Skeletal muscle cell (primary cell): ENCODE measurements around the gene CAGE1.

Experiments used
- DNase-seq: peaks from one replicate; pipeline ENCODE4 v3.0.0-alpha.2; 2010; ENCODE audit warnings: low read depth
- H3K4me3 ChIP-seq: 2 replicates; pipeline ENCODE4 v1.5.1; 2011; ENCODE audit warnings: low read depth, mild to moderate bottlenecking, control low read depth, low read length, moderate library complexity

Gene CAGE1

DNA sequence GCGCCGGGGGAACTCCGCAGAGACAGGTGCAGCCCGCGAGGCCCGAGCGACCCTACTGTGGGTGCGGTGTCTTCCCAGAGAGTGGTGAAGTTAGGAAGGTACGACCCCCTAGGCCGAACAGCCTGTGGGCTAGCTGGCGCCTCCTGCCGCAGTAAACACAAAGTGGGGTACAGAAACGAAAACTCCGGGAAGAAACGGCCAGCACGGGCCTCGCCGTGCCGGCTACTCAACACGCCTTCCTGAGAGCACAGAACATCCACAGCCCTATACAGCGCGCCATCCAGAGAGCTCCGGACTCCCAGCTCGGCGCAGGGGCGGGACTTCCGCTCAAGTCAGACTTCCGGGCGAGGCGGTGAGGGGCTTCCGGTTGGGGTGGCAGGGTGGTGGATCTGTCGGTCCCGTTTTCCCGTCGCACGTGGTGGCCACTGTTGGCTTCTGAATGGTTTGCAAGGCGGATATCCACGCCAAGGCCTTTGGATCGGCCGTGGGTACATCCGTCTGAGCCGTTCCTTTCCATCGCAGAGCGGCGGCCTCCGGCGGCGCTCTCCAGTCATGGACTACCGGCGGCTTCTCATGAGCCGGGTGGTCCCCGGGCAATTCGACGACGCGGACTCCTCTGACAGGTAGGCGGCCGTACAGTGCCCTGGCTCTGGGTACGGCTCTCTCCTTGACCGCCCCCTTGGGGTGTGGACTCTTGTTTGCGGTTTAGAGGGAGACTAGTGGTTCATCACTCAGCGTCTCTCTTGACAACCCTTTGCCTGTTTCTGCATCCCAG is at the start of gene CAGE1, which contains the start of gene RIOK1:
CAGE1 (minus strand) TSS at position 292 of the 775 bp plus-strand sequence. CDS start 2,569 bp downstream, outside the sequence.
RIOK1 (plus strand) TSS at position 358 of the 775 bp plus-strand sequence; CDS start at position 553, 195 bp downstream.
- peak within 1 kb of the TSS; percentile 87 for H3K4me3 ChIP-seq
- DNase-seq, result peak; percentile 81

DNA sequence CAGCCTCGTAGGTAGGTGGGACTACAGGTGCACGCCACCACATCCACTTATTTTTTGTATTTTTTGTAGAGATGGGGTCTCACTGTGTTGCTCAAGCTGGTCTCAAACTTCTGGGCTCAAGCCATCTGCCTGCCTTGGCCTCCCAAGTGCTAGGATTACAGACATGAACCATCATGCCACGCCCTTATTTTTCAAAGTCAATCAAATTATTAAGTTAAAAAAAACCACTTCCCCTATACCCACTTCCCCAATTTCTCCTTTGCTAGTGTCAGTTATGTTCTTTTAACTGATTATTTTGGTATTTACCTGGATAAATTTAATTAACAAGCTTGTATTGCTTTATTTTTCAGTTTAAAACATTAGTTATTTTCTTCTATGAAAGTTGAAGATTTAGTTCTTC is 49.7 kb upstream of the CAGE1 start:
- no peak overlapping the region for H3K4me3 ChIP-seq
- no peak for DNase-seq

DNA sequence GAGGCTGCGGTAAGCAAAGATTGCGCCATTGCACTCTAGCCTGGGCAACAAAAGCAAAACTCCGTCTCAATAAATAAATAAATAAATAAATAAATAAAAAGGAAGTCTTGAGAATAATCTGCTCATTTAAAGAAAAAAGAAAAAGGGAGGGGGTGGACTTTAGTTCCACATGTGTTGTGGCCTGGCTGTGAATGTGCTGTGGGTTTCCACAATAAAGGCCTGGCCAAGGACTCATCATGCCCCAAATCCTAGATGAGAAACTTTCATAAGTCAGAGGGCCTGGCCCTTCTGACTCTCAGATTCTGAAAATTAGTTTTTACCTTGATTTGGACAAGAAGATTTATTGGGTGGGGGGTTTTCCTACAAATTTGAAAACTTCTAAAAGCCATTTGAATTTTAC is 48.5 kb upstream of the CAGE1 start:
- DNase-seq, result no peak
- H3K4me3 ChIP-seq, result no peak overlapping the region

DNA sequence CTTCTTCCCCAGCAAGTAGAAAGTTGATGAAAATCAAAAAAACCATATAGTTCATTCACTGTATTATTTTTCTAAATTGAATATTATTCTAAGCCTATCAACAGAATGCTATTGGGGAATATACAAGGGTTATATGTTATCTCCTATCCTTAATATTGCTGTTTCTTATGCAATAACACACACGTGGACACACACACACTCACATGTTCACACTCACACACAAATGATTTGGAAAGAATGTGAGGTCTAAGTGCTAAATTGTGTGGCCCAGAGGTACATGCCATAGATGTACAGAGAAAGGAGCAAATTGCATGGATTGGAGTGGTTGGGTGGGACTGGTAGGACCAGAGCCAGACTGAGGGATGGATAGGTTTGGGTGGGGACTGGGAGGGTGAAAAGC is 45.1 kb upstream of the CAGE1 start:
- no peak for DNase-seq
- H3K4me3 ChIP-seq, result no peak overlapping the region

DNA sequence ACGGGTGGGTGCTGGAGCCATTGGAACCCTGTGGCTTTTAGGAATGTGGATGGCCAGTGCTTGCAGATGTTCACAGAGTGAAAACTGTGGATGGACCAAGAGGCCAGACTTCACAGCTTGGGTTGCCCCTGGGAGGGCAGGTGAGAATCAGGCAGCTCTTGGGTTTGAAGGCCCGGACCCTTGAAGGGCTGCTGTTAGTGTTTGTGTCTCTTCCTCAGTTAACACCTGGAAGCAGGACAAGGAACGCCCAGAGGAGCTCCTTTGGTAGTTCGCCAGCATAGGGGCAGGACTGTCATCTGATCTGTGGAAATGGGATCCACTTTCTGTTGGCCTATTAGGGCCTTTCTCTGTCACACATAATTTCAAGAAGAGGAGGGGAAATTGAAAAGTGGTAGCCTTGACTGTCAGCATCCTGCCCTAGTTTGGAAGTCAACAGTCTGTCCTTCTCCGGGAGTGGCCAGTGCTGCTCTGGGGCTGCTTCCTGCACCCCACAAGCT is 43.6 kb upstream of the CAGE1 start:
- no peak overlapping the region for H3K4me3 ChIP-seq
- no peak for DNase-seq

DNA sequence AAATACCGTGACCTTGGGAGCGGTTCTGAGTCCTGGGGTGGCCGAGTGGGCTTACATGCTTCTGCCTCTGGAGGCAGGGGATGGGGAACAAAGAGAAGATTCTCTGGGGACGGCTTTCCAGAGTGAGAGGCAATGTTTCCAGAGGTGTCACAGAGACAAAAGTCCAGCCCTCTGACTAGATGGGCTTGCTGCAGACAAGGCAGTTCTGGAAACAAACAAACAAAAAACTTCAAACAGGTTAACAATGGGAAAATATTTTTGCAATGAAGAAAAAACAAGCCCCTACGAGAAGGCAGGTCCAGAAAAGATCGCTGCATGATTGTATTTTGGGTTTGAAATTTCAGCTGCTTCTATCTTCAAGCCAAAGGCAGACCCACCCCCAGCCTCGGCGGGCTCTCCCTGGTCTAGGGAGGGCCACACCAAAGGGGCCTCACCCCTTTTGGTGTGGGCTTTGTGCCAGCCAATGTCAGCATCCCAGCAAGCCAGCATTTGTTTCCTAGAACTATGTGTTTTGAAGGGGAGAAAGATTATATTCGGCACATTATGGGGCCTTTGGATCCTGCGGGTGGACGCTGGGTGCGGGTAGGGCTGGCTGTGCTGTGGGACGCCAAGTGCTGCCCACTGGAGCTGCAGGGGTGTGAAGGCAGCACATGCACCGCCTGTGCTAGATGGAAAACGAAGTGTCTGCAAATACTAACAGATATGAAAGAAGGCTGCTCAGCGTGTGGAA is 43.0 kb upstream of the CAGE1 start:
- DNase-seq, result no peak
- H3K4me3 ChIP-seq, result no peak overlapping the region

DNA sequence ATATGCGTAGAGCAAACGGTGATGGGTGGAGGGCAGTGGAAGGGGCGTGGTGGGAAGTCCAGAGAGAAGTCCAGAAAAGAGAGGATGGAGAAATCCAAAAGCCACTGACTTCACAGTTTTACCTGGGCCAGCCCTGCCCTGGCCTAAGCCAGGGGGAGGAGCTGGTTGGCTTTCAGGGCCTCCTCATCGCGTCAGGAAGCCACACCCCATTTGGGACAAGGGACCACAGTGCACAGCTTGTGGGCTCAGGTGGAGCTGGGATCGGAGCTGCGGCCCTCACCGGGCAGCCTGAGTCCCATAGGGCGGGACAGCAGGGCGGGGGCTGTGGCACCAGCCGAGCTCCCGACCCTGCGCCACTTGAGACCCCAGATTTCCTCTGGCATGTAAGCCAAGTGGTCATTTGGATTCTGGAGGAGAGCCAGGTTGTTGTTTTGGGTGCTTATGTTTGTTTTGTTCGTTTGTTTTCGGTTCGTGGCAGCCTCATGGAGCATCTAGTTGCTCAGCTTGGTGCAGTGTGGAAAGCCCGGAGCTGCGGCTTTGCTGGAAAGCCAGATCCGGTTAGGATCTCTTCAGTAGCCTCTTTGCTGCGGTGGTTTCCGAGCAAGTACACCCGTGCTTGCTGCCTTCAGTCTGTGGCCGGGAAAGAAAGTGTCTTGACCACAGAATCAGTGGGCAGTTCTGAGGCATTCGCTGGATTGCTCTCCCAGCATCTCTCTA is 42.3 kb upstream of the CAGE1 start:
- peak overlapping the region; percentile 9 for H3K4me3 ChIP-seq
- no peak for DNase-seq

DNA sequence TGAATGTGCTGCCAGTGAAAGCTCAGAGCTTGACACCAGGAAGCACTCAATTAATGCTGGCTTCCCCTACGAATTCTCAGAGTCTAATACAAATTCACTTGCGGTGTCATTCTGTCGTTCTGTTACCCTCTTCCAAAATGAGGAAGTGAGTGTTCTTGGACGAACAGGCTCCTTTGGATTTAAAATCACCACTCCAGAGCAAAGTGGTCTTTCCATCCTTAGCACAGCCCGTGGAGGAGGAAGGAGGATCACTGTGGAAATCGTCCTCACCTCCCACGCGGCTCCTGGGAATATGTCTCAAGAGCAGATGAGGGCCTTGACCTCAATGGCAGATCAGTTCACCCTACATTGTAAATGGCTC is 41.8 kb upstream of the CAGE1 start:
- no peak for DNase-seq
- no peak overlapping the region for H3K4me3 ChIP-seq

DNA sequence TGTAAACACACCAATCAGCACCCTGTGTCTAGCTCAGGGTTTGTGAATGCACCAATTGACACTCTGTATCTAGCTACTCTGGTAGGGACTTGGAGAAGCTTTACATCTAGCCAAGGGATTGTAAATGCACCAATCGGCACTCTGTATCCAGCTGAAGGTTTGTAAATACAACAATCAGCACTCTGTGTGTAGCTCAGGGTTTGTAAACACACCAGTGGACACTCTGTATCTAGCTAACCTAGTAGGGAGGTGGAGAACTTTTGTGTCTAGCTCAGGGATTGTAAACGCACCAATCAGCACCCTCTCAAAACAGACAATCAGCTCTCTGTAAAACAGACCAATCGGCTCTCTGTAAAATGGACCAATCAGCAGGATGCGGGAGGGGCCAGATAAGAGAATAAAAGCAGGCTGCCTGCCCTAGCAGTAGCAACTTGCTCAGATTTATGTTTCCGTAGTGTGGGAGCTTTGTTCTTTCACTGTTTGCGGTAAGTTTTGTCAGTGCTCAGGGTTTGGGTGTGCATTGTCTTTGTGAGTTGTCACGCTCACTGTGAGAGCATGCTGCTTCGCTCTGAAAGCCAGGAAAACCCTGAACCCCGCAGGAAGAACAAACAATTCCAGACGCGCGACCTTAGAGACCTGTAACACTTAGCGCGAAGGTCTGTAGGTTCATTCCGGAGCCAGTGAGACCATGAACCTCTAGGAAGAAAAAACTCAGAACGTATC is 37.1 kb upstream of the CAGE1 start:
- DNase-seq, result no peak
- H3K4me3 ChIP-seq, result no peak overlapping the region

DNA sequence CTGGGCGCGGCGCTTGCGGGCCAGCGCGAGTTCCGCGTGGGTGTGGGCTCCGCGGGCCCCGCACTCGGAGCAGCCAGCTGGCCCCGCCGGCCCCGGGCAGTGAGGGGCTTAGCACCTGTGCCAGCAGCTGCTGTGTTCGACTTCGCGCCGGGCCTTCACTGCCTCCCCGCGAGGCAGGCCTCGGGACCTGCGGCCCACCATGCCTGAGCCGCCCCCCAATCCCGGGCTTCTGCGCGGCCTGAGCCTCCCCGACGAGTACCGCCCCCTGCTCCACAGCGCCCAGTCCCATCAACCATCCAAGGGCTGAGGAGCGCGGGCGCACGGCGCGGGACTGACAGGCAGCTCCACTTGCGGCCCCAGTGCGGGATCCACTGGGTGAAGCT is 36.3 kb upstream of the CAGE1 start:
- no peak for DNase-seq
- H3K4me3 ChIP-seq, result no peak overlapping the region

DNA sequence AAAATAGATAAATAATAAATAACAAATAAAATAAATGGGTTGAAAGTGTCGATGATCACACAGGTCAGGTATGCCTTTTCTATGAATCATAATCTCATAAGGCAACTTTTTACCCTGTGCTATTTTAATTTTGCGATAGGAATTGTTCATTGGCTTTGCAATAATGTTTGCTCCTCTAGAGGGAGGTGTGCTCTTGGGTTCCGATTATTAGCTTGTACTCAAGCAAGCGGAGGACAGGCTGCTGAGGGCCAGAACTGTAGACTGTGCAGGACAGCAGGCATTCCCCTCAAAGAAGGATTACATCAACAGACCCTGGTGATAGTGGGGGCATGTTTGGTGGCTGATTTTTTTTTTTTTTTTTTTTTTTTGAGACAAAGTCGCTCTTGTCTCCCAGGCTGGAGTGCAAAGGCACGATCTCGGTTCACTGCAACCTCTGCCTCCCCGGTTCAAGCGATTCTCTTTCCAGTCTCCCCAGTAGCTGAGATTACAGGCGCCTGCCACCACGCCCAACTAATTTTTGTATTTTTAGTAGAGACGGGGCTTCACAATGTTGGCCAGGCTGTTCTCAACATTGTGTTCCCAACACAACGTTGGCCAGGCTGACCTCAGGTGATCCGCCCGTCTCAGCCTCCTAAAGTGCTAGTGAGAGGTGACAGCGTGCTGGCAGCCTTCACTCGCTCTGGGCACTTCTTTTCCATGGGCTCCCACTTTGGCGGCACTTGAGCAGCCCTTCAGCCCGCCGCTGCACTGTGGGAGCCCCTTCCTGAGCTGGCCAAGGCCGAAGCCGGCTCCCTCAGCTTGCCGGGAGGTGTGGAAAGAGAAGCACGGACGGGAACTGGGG is 35.6 kb upstream of the CAGE1 start:
- H3K4me3 ChIP-seq, result no peak overlapping the region
- no peak for DNase-seq

DNA sequence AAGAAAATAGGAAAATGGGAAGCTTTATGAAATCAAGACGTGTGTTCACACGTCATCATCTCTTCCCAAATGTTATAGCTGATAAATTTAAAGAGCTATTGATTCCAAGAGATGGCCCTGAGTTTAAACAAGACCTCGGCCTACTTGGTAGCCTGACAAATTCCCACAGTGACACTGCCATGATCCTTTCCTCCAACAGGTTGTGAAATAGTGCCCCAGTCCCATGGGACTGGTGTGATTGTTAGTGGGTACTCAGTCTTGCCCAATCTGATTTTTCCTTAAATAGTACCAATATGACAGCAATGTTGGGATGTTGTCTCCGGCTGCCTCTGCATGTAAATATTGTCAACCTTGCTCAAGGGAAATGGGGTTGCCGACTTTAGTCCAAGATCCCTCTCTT is 34.5 kb upstream of the CAGE1 start:
- DNase-seq, result no peak
- H3K4me3 ChIP-seq, result no peak overlapping the region

DNA sequence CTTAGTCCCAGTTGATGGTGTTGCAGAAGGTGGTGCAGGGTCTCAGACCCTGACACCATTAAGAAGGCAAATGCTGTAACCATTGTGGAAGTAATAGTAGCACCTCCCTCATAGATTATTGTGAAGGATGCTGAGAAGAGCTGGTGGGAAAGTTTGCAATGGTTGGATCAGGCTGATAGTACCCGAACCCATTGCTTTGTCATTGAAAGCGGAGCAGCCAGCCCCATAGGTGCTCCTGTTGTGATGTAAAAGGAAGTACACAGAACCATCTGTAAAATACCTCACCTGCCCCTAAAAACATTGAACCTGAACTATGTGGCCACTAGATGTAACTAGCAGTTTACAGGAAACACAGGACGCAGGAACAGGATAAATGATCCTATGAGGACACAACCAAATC is 31.5 kb upstream of the CAGE1 start:
- H3K4me3 ChIP-seq, result no peak overlapping the region
- no peak for DNase-seq

DNA sequence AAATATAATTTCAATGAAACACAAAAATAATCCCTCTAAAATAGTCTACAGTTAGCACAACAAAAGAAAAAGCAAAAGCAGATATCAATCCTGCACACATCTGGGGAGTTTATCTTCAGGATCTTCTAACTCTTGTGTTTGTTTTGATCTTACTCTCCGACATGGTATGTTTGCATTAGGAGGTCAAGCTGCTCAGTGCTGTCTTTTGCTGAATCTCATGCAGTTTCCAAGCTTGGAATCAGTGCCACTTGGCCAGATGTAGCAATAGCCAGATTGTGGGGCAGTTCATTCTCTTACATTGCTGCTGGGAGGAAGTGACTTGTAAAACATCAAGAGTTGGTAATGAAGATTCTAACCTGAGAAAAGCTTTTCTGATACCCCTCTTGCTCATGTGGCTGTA is 29.5 kb upstream of the CAGE1 start:
- no peak overlapping the region for H3K4me3 ChIP-seq
- no peak for DNase-seq

DNA sequence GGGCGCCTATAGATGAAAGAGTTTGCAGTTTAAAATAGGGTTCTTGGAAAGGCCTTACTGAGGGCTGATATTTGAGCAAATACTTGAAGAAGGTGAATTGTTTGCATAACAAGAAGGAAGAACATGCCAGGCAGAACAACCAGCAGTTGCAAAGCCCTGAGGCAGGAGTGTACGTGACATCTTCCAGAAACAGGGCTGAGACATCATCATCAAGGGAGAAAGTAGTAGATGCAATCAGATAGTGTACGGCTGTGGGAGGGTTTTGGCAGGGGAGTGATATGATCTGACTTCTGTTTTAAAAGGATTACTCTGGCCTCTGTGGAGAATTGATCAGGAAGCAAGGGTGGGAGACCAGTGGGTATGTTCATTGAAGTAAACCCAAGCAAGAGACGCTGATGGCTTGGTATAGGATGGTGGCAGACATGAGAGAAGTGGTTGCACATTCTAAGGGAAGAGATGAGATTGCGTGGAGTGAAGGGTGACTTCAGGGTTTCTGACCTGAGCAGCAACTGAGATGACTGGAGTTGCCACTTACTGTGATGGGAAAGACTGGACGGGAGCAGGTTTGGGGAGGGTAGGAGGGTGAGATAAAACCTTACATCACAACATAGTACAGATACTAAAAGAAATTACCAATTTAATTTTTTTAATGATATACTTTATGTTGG is 28.8 kb upstream of the CAGE1 start:
- no peak overlapping the region for H3K4me3 ChIP-seq
- no peak for DNase-seq

DNA sequence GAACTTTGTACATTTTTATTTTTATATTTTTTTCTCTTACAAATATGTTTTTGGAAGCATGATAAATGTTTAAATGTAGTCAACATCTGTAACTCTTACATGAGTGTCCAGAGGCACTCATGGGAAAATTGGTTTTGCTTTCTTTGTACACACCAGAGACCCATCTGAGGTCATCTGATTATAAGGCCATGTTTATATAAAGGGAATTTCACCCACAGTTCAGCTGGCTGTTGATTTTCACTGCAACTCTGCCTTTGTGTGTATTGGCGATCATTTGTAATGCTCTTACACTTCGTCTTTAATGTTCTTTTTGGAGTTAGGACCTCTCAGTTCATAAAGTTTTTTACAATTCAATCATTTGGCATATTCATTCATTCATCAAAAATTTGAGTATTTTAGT is 28.1 kb upstream of the CAGE1 start:
- H3K4me3 ChIP-seq, result no peak overlapping the region

DNA sequence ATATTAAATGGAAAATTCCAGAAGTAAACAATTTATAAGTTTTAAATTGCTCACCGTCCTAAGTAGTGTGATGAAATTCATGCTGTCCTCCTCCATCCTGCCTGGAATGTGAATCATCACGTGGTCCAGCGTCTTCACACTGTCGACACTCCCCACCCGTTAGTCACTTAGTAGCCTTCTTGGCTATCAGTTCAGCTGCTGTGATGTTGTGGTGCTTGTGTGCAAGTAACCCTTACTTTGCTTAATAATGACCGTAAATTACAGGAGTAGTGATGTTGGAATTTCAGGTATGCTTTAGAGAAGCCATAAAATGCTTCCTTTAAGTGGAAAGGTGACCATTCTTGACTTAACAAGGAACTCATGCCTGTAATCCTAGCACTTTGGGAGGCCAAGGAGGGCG is 25.3 kb upstream of the CAGE1 start:
- DNase-seq, result peak; percentile 63
- no peak overlapping the region for H3K4me3 ChIP-seq

More for the DNA sequence above, 28.1 kb upstream of the CAGE1 start:
- no peak for DNase-seq

DNA sequence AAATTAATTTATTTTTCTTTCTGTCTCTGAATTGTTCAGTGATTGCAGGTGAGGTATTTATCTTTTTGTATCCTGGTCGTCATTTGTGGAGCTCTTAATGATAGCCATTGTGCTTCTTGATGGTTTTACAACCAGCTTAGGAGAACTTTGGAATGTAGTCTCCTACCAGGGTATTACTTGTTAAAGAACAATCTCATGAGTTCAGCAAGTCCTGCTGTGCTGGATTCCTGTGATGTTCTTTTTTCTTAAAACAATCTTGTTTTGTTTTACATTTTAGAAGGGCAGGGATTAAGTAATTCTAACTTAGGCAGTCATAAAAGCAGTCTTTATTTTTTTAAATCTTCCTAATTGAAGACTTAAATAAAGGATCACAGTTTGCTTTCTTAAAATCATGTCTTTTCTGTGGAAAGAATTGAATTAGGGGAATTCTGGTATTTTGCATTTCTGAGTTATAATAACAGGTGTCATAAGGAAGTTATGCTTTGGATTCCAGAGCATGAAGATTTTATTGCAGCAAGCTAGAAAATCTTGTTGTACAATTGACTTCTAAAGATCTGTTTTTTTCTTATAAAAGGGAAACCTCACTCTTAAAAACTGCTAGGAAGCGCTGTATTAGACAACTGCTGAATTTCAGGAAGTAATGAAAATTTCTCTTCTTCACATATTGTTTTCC is 23.7 kb upstream of the CAGE1 start:
- H3K4me3 ChIP-seq, result no peak overlapping the region
- DNase-seq, result no peak
